ENCODE measurements around the gene MALRD1.
A peak's percentile ranks its signal among the peaks of the same experiment; 100 is the strongest.

Gene MALRD1

GRCh38 chr10:19367176-19367575 lies 318.6 kb downstream of the MALRD1 start:
- no peak for DNase-seq (ENCODE audit: low read depth, low spot score)
- in situ Hi-C loops (cut with HindIII; ENCODE audit: low sequenced_read_pairs), result no loop called here
- no peak for TF ChIP-seq CTCF (IDR thresholded peaks at IDR 0.05; ENCODE audit: low read depth, low read length)
- H3K4me3 ChIP-seq (ENCODE audit: low read depth, low read length), result no peak overlapping the region

GRCh38 chr10:19373988-19374387 lies 325.4 kb downstream of the MALRD1 start:
- H3K4me3 ChIP-seq (ENCODE audit: low read depth, low read length), result no peak overlapping the region
- no peak for DNase-seq (ENCODE audit: low read depth, low spot score)
- in situ Hi-C loops (cut with HindIII; ENCODE audit: low sequenced_read_pairs), result no loop called here
- TF ChIP-seq CTCF (IDR thresholded peaks at IDR 0.05; ENCODE audit: low read depth, low read length), result no peak

GRCh38 chr10:19385846-19386450 lies 337.3 kb downstream of the MALRD1 start:
- no peak for TF ChIP-seq CTCF (IDR thresholded peaks at IDR 0.05; ENCODE audit: low read depth, low read length)
- in situ Hi-C loops (cut with HindIII; ENCODE audit: low sequenced_read_pairs), result no loop called here
- DNase-seq (ENCODE audit: low read depth, low spot score), result no peak
- no peak overlapping the region for H3K4me3 ChIP-seq (ENCODE audit: low read depth, low read length)

GRCh38 chr10:19408924-19409323 lies 360.3 kb downstream of the MALRD1 start:
- TF ChIP-seq CTCF (IDR thresholded peaks at IDR 0.05; ENCODE audit: low read depth, low read length), result no peak
- DNase-seq (ENCODE audit: low read depth, low spot score), result no peak
- in situ Hi-C loops (cut with HindIII; ENCODE audit: low sequenced_read_pairs), result no loop called here

GRCh38 chr10:19411119-19411518 lies 362.5 kb downstream of the MALRD1 start:
- DNase-seq (ENCODE audit: low read depth, low spot score), result no peak
- H3K4me3 ChIP-seq (ENCODE audit: low read depth, low read length), result no peak overlapping the region
- in situ Hi-C loops (cut with HindIII; ENCODE audit: low sequenced_read_pairs), result no loop called here
- TF ChIP-seq CTCF (IDR thresholded peaks at IDR 0.05; ENCODE audit: low read depth, low read length), result no peak

More at GRCh38 chr10:19408924-19409323, 360.3 kb downstream of the MALRD1 start:
- no peak overlapping the region for H3K4me3 ChIP-seq (ENCODE audit: low read depth, low read length)

GRCh38 chr10:19412531-19412930 lies 363.9 kb downstream of the MALRD1 start:
- DNase-seq (ENCODE audit: low read depth, low spot score), result peak; percentile 29
- in situ Hi-C loops (cut with HindIII; ENCODE audit: low sequenced_read_pairs), result no loop called here
- no peak overlapping the region for H3K4me3 ChIP-seq (ENCODE audit: low read depth, low read length)
- peak; percentile 30 for TF ChIP-seq CTCF (IDR thresholded peaks at IDR 0.05; ENCODE audit: low read depth, low read length)

Data from astrocyte of the spinal cord (primary cell).